Mucosa of descending colon (tissue), 3 donors: ENCODE data around the gene PCDHA12. TPM values are rescaled to one million over a fixed set of nuclear protein-coding genes. Genes with fewer than 3 reads are reported as not detected.

Experiments used
- ATAC-seq: fragments of 200-7000 bp; cut with Tn5 transposase; one replicate; pipeline ENCODE4 v1.9.1; 2020; ENCODE audit warnings: mild to moderate bottlenecking, moderate library complexity
- DNase-seq, 3 donors: peaks; one replicate each; pipeline ENCODE4 v3.0.0-alpha.2; 2020
- H3K36me3 ChIP-seq: fragments of 200-600 bp; one replicate; pipeline ENCODE4 v1.8.0; 2021; ENCODE audit warnings: low read depth, mild to moderate bottlenecking
- H3K4me1 ChIP-seq: fragments of 200-600 bp; one replicate; pipeline ENCODE4 v1.8.0; 2021; ENCODE audit warnings: low read depth, mild to moderate bottlenecking
- H3K4me3 ChIP-seq: fragments of 200-600 bp; one replicate; pipeline ENCODE4 v1.8.0; 2021; ENCODE audit warnings: mild to moderate bottlenecking
- H3K9me3 ChIP-seq: fragments of 200-600 bp; one replicate; pipeline ENCODE4 v1.8.0; 2021; ENCODE audit warnings: mild to moderate bottlenecking
- intact Hi-C, 2 donors: fragments of 100-400 bp; cut with DNase I in 1 of 2; cut with micrococcal nuclease in 1 of 2; formaldehyde crosslinking; loops; one replicate each; pipeline versions ENCODE4 v1.11.0 to v1.11.1; 2022; cut with DNase I, micrococcal nuclease
- total RNA-seq, 3 donors: library from RNA; stranded (reverse); fragmentation: NEBNext Ultra II Directional in 2 of 3; extraction: Animal tissue kit (Norgen Biotek cat#: 25700) in 2 of 3; gene quantifications; one replicate each; pipeline versions ENCODE4 v1.2.1 to v1.2.4, GENCODE V29; 2021 to 2023
- TF ChIP-seq, protein P1 (sequence below): fragments of 200-600 bp; IDR thresholded peaks from one replicate; pipeline ENCODE4 v1.8.0; 2022; ENCODE audit warnings: antibody characterized with exemption, mild to moderate bottlenecking
- donor health status: DM: no; HTN: no; CAD: no; lungs with moderate emphysema.
- donor health status: DM: no; HTN: no; CAD: no.
- donor health status: DM: no; HTN: yes; CAD: no.

The PCDHA12 gene
- total RNA-seq, 3 donors from 2014 or later = 0.14 to 0.41 TPM; not detected in 1

DNA sequence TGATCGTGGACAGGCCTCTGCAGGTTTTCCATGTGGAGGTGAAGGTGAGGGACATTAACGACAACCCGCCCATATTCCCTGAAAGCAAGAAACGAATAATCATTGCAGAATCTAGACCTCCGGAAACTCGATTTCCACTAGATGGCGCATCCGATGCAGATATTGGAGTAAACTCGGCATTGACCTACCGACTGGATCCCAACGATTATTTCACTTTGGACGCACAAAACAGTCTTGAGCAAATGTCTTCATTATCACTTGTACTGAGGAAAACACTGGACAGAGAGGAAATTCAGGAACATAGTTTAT lies 7.4 kb downstream of the PCDHA12 start:
- no peaks in the 10 kb centered on the region for H3K36me3 ChIP-seq
- intact Hi-C loops = no loop called here
- ATAC-seq (no peak), DNase-seq (no peak)
- H3K4me1 ChIP-seq = no peaks in the 10 kb centered on the region
- H3K4me3 ChIP-seq = no peak overlapping the region
- peaks cover 62% of the 10 kb centered on the region for H3K9me3 ChIP-seq
- TF ChIP-seq, protein P1, sequence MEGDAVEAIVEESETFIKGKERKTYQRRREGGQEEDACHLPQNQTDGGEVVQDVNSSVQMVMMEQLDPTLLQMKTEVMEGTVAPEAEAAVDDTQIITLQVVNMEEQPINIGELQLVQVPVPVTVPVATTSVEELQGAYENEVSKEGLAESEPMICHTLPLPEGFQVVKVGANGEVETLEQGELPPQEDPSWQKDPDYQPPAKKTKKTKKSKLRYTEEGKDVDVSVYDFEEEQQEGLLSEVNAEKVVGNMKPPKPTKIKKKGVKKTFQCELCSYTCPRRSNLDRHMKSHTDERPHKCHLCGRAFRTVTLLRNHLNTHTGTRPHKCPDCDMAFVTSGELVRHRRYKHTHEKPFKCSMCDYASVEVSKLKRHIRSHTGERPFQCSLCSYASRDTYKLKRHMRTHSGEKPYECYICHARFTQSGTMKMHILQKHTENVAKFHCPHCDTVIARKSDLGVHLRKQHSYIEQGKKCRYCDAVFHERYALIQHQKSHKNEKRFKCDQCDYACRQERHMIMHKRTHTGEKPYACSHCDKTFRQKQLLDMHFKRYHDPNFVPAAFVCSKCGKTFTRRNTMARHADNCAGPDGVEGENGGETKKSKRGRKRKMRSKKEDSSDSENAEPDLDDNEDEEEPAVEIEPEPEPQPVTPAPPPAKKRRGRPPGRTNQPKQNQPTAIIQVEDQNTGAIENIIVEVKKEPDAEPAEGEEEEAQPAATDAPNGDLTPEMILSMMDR = no peak

DNA sequence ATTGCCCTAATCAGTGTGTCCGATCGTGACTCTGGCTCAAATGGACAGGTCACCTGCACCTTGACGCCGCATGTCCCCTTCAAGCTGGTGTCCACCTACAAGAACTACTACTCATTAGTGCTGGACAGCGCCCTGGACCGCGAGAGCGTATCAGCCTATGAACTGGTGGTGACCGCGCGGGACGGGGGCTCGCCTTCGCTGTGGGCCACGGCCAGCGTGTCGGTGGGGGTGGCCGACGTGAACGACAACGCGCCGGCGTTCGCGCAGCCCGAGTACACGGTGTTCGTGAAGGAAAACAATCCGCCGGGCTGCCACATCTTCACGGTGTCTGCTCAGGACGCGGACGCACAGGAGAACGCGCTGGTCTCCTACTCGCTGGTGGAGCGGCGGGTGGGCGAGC lies 8.3 kb downstream of the PCDHA12 start:
- Histone ChIP-seq H3K4me1 (no peaks in the 10 kb centered on the region), H3K4me3 (no peak overlapping the region), H3K36me3 (no peaks in the 10 kb centered on the region), H3K9me3 (peaks cover 57% of the 10 kb centered on the region)
- DNase-seq (no peak), ATAC-seq (no peak)
- TF ChIP-seq, protein P1 = no peak
- intact Hi-C loops = no loop called here

DNA sequence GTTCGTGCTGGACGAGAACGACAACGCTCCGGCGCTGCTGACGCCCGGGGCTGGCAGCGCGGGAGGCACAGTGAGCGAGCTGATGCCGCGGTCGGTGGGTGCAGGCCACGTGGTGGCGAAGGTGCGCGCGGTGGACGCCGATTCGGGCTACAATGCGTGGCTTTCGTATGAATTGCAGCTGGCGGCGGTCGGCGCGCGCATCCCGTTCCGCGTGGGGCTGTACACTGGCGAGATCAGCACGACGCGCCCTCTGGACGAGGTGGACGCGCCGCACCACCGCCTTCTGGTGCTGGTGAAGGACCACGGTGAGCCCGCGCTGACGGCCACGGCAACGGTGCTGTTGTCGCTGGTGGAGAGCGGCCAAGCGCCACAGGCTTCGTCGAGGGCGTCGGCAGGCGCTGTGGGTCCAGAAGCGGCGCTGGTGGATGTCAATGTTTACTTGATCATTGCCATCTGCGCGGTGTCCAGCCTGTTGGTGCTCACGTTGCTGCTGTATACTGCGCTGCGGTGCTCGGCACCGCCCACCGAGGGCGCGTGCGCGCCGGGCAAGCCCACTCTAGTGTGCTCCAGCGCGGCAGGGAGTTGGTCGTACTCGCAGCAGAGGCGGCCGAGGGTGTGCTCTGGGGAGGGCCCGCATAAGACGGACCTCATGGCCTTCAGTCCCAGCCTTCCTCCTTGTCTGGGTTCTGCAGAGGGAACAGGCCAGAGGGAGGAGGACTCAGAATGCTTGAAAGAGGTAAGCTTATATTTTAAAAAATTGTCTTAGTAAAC lies 9.0 kb downstream of the PCDHA12 start:
- intact Hi-C loops = no loop called here
- peaks cover 51% of the 10 kb centered on the region for H3K9me3 ChIP-seq
- ATAC-seq = no peak

DNA sequence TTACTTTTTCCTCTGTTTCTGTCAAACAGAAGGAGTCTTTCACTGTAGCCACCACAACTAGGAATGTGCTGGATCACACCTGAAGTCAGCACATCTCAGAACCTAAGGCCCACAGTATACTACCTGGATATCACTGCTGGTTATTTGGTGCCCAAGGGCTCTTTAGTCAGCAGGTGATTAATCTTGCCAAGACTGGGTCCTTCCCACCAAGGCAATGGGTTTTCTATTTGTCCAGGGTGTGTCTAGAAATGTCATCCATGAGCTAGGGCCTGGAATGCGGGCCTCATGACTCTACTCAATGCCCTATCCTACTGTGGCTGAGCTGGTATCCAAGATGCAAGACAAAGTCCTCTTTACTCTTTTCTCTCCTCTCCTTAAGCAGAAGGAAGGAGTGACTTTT lies 41.2 kb downstream of the PCDHA12 start:
- DNase-seq (no peak), ATAC-seq (no peak)
- intact Hi-C loops = no loop called here
- no peak overlapping the region for H3K4me3 ChIP-seq
- TF ChIP-seq, protein P1 = no peak
- no peaks in the 10 kb centered on the region for H3K4me1 ChIP-seq
- H3K9me3 ChIP-seq = peaks cover 5% of the 10 kb centered on the region
- H3K36me3 ChIP-seq = no peaks in the 10 kb centered on the region

More for the DNA sequence above, 9.0 kb downstream of the PCDHA12 start:
- Histone ChIP-seq H3K4me3 (no peak overlapping the region), H3K4me1 (no peaks in the 10 kb centered on the region), H3K36me3 (no peaks in the 10 kb centered on the region)
- no peak for DNase-seq
- TF ChIP-seq, protein P1 = no peak

DNA sequence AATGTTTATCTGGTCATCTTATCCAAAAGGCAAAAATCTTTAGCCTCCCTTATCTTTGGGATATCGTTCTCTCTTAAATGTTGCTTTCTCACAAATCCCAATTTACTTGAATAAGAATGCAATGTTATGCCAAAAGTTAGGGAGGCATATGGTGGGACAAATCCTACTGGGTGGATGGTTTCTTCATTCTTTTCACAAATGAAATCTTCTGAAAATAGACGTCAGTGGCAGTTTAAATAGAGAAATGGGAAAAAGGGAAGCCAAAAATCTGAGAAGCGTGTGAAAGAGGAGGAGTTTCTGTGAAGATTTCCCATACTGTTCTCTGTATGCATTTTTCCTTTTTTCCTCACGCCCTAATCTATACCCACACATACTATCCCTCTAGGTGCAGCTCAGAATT lies 48.5 kb downstream of the PCDHA12 start:
- TF ChIP-seq, protein P1 = no peak
- intact Hi-C loops = no loop called here
- no peak for DNase-seq
- Histone ChIP-seq H3K9me3 (peaks cover 11% of the 10 kb centered on the region), H3K4me3 (no peak overlapping the region), H3K4me1 (no peaks in the 10 kb centered on the region), H3K36me3 (no peaks in the 10 kb centered on the region)
- ATAC-seq = no peak
